Dedifferentiated amniotic fluid mesenchymal stem cell (primary cell): ENCODE results near the gene ADCY2.

Source experiments
- DNase-seq: peaks from one replicate; pipeline ENCODE4 v3.0.0-alpha.2; 2016; ENCODE audit errors: extremely low spot score

Gene ADCY2

DNA sequence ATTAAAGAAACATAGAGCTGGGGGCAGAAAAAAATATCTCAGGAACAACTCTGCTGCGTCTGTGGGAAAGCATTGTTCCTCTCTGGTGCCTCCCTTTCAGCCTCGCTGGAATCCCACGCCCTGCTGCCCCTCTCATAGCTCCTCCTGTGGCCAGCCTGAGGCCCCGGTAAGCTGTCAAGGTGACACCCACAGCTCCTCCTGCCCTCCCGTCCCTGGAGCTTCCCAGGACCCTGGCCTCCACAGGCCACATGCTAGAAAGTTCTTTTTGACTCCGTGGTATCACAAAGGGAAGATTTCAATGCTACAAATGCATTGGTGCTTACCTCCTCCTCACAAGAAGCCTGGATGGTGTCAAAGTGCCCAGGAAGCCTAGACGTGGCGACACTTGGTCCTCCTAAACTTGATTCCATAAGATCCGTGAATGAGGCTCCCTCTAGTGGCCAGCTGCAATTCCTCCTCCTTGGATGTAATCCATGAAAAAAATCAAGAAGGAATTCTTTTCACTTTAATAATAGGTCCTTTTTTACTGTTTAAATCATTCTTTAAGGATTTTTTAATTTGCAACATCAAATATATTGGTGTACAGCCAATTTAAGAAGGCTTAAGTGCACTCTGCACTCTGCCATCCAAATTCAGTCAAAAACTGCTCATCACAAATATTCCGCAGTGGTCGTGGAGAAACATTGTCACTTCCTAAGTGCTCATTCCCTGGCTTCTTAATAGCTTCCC, 350.1 kb downstream of the ADCY2 start:
- DNase-seq: peak; percentile 69

DNA sequence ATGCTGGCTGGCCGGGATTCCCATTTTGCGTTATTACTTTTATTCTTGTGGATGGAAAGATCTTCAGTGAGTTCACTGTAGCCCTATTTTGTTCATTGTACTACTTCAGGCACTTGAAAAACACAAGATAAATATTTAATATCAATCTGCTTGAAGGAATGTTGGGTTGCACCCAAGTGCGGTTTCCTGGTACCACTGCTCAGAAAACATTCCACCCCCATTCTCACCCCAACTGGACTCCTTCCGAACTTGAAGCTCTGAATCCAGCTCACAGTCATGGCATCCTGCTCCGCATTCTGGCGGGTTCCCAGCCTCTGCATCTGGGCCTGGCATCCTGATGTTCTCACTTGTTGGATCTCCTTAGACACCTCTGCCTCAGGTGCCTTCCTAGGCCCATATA, 351.8 kb downstream of the ADCY2 start:
- DNase-seq: no peak

DNA sequence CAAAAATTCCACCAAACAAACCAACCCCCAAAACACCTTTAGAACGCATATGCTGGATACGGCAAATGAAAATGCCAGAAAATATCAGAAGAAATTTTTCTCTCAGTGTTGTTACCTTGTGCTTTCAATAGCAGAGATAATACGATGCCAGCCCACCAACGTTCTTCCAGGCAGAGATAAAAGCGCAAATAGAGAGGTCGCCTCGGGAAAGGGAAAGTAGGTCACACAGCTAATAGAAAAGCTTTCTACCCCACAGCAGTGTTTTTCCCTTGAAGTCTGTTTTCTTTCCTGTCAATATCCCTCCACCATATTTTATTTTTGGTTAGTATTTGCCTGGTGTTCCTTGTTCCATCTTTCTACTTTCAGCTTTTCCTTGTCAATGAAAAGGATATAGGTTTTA, 353.7 kb downstream of the ADCY2 start:
- DNase-seq: no peak

- DNase-seq: no peak
Observed at GRCh38 chr5:7751874-7752273, 355.9 kb downstream of the ADCY2 start.

- DNase-seq: no peak
Observed at GRCh38 chr5:7753181-7753580, 357.2 kb downstream of the ADCY2 start.

GRCh38 chr5:7753596-7753995, 357.7 kb downstream of the ADCY2 start:
- DNase-seq: no peak

DNA sequence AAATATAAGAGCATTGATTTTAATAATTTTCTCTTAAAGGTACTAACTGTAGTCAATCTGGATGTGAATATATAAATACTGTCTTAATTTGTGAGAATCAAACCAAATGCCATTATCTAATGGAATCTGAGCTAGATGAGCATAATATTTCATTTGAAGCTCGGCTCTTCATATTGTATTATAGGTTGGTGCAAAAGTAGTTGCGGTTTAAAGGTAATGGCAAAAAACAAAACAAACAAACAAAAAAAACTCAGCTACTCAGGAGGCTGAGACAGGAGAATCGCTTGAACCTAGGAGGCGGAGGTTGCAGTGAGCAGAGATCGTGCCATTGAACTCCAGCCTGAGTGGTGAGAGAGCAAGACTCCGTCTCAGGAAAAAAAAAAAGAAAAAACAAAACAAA, 358.6 kb downstream of the ADCY2 start:
- DNase-seq: no peak

- DNase-seq: no peak
Observed at GRCh38 chr5:7754997-7755596, 359.2 kb downstream of the ADCY2 start.

- no peak for DNase-seq
Observed at GRCh38 chr5:7755958-7756357, 360.0 kb downstream of the ADCY2 start.

GRCh38 chr5:7756453-7756852, 360.5 kb downstream of the ADCY2 start:
- no peak for DNase-seq

- DNase-seq: no peak
Observed at GRCh38 chr5:7759257-7759871, 363.4 kb downstream of the ADCY2 start.

GRCh38 chr5:7759951-7760580, 364.1 kb downstream of the ADCY2 start:
- no peak for DNase-seq

- DNase-seq: no peak
Observed at GRCh38 chr5:7762267-7762666, 366.3 kb downstream of the ADCY2 start.

- DNase-seq: no peak
Observed at GRCh38 chr5:7763621-7764072, 367.7 kb downstream of the ADCY2 start.

DNA sequence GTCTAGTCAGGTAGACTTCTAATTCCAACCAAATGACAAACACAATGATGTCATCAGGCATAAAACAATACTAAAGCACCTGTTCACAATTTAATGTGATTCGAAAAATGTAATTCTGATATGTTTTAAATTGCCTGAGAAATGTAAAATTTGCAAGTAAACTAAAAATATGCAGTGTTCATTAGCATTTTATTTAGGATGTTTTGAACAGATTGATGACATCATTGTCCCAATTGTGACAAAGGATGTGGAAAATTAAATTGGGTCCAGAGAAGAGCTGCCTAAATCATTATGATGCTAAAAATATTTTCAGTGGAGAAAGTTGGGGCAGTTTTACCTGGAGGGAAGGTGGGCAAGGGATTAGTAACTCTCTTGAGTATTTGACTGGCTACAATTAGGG, 368.5 kb downstream of the ADCY2 start:
- DNase-seq: no peak

DNA sequence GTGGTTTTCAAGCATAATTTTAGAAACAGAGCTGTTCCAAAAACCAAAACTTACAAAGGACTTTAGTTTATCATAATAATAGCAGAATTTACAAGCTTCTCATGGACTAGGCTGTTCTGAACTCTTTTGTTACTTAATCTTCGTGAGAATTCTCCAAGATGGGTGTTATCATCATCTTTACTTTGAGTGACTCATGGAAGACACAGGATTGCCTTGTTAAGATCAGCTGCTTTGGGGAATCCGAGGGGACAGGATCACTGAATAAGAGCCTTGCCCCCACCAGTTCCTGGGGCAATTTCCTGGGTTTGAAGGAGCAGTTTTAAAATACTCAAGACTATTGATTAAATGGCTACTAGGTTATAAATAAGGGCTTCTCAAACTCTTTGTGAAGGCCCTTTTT, 374.5 kb downstream of the ADCY2 start:
- no peak for DNase-seq

DNA sequence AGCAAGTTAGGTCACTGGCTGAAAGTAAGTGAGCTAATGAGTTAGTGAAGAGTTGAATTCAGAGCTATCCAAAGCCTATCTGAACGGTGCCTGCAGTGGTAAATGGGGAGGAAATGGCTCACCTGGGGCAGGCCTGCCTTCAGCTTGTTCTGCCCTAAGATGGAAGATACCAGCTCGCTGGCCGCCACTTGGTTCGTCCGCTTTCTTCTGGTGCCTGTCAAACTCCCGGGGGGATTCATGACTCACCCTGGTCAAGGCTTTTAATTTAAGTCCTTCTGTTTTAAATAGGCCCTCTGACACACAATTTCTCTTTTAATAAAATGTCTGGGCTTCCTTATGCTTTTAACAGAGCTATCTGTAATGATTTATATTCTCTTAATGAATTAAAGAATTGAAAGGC, 376.2 kb downstream of the ADCY2 start:
- DNase-seq: no peak

GRCh38 chr5:7773178-7773577, 377.2 kb downstream of the ADCY2 start:
- DNase-seq: no peak

DNA sequence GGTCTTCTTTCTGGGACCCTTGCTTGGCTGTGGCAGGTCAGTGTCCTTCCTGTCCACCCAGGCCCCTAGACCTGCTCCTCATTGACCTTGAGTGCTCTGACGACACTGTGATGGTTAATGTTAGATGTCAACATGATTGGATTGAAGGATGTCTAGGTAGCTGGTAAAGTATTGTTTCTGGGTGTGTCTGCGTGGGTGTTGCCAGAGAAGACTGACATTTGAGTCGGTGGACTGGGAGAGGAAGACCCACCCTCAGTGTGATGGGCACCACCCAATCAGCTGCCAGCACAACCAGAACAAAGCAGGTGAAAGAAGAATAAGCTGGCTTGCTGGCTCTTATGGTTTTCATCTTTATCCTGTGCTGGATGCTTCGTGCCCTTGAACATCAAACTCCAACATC, 380.5 kb downstream of the ADCY2 start:
- no peak for DNase-seq

- no peak for DNase-seq
Observed at GRCh38 chr5:7779019-7780005, 383.4 kb downstream of the ADCY2 start.

- DNase-seq: no peak
Observed at GRCh38 chr5:7781899-7782298, 386.0 kb downstream of the ADCY2 start.
